SK-N-SH (cell line): Measurements from ENCODE around the gene PRMT7. TPM values are rescaled to one million over a fixed set of nuclear protein-coding genes. Genes with fewer than 3 reads are reported as not detected.

Source experiments
- CTCF ChIA-PET: fragments of 300-600, 350-600 bp; formaldehyde crosslinking; extraction: SDS; loops from one replicate; lab custom pipeline; 2021; lab: Yijun Ruan, JAX
- POLR2A ChIA-PET: fragments of 350-600 bp; sonication (Branson Sonifier 250); formaldehyde crosslinking; extraction: SDS; loops from one replicate; lab custom pipeline; 2020; ENCODE audit warnings: antibody characterized with exemption, inconsistent platforms; lab: Yijun Ruan, JAX
- DNase-seq: peaks from one replicate; pipeline ENCODE4 v3.0.0; 2012
- H2AFZ ChIP-seq: fragments of 200-600 bp; sonication (generic); 2 replicates; pipeline ENCODE4 v1.8.1; 2016; ENCODE audit warnings: antibody characterized with exemption, mild to moderate bottlenecking, low read depth
- H3F3A ChIP-seq: fragments of 200-600 bp; sonication (generic); replicated peaks from 2 replicates; pipeline ENCODE3; 2016; ENCODE audit warnings: antibody characterized with exemption, mild to moderate bottlenecking; ENCODE audit not compliant: insufficient read depth
- H3K27ac ChIP-seq, 2 experiments: fragments of 200-500 bp in 1 of 2; fragments of 200-600 bp in 1 of 2; sonication (Bioruptor generic) in 1 of 2; sonication (generic), shearing (Covaris generic) in 1 of 2; 2 replicates each; pipeline versions ENCODE4 v1.5.1 to v1.6.1; 2014 to 2016; ENCODE audit warnings: low read depth in 2 of 2, inconsistent platforms in 1 of 2, low read length in 1 of 2, mild to moderate bottlenecking in 1 of 2, mixed read lengths in 1 of 2
- H3K27me3 ChIP-seq: fragments of 200-600 bp; sonication (generic), shearing (Covaris generic); 2 replicates; pipeline ENCODE4 v1.6.1; 2016; ENCODE audit warnings: mixed run types; ENCODE audit not compliant: insufficient read depth
- H3K36me3 ChIP-seq, 2 experiments: fragments of 200-500 bp in 1 of 2; fragments of 200-600 bp in 1 of 2; sonication (Bioruptor generic) in 1 of 2; sonication (generic) in 1 of 2; replicated peaks in 1 of 2; 2 replicates each; pipeline versions ENCODE3 to v1.5.1; 2014 to 2016; ENCODE audit warnings: low read length in 1 of 2, mild to moderate bottlenecking in 1 of 2; ENCODE audit not compliant: insufficient read depth in 2 of 2, control insufficient read depth in 1 of 2
- H3K4me1 ChIP-seq, 2 experiments: fragments of 200-500 bp in 1 of 2; fragments of 200-600 bp in 1 of 2; sonication (Bioruptor generic) in 1 of 2; sonication (generic), shearing (Covaris generic) in 1 of 2; 2 replicates each; pipeline versions ENCODE4 v1.5.1 to v1.6.1; 2014 to 2016; ENCODE audit warnings: low read depth in 1 of 2, low read length in 1 of 2, mixed run types in 1 of 2; ENCODE audit not compliant: insufficient read depth in 2 of 2, control insufficient read depth in 1 of 2
- H3K4me2 ChIP-seq: fragments of 200-600 bp; sonication (generic), shearing (Covaris generic); 2 replicates; pipeline ENCODE4 v1.6.1; 2017; ENCODE audit warnings: mixed run types
- H3K4me3 ChIP-seq, 2 experiments: fragments of 200-500 bp in 1 of 2; fragments of 200-600 bp in 1 of 2; sonication (Bioruptor generic) in 1 of 2; sonication (generic), shearing (Covaris generic) in 1 of 2; 2 replicates each; pipeline versions ENCODE4 v1.5.1 to v1.8.1; 2014 to 2016; ENCODE audit warnings: low read depth in 2 of 2, inconsistent platforms in 1 of 2, low read length in 1 of 2, mild to moderate bottlenecking in 1 of 2, mixed read lengths in 1 of 2, moderate library complexity in 1 of 2
- H3K79me2 ChIP-seq: fragments of 200-600 bp; sonication (generic); 2 replicates; pipeline ENCODE4 v1.8.1; 2017; ENCODE audit warnings: mild to moderate bottlenecking; ENCODE audit not compliant: insufficient read depth
- H3K9ac ChIP-seq: fragments of 200-600 bp; sonication (generic); 2 replicates; pipeline ENCODE4 v1.6.1; 2017; ENCODE audit warnings: mixed run types
- H3K9me2 ChIP-seq: fragments of 200-600 bp; sonication (generic); 2 replicates; pipeline ENCODE4 v1.6.1; 2017; ENCODE audit warnings: mixed run types
- H3K9me3 ChIP-seq: fragments of 200-600 bp; sonication (generic); 2 replicates; pipeline ENCODE4 v1.6.1; 2017; ENCODE audit warnings: mixed run types, mild to moderate bottlenecking, moderate library complexity
- H4K20me1 ChIP-seq: fragments of 200-600 bp; sonication (generic); 2 replicates; pipeline ENCODE4 v1.6.1; 2017; ENCODE audit warnings: mild to moderate bottlenecking, mixed run types; ENCODE audit not compliant: insufficient read depth
- CHD2 ChIP-seq: fragments of 150-350 bp; IDR thresholded peaks from 2 replicates; pipeline ENCODE4 v1.6.1; 2018; ENCODE audit warnings: low read length; ENCODE audit not compliant: partially characterized antibody
- ELF1 ChIP-seq: IDR thresholded peaks from 2 replicates; pipeline ENCODE4 v1.4.0; 2012
- EZH2phosphoT487 ChIP-seq: fragments of 200-600 bp; sonication (generic); IDR thresholded peaks from 2 replicates; pipeline ENCODE4 v1.6.1; 2017; ENCODE audit warnings: low read depth, mixed run types, mild to moderate bottlenecking, antibody characterized with exemption, moderate library complexity, borderline replicate concordance
- FOSL2 ChIP-seq: IDR thresholded peaks from 2 replicates; pipeline ENCODE4 v1.4.0; 2012; ENCODE audit warnings: low read depth, mild to moderate bottlenecking, moderate library complexity, borderline replicate concordance
- JUND ChIP-seq: IDR thresholded peaks from 2 replicates; pipeline ENCODE4 v1.4.0; 2012
- NFIC ChIP-seq: IDR thresholded peaks from 2 replicates; pipeline ENCODE4 v1.4.0; 2012; ENCODE audit warnings: borderline replicate concordance
- RXRA ChIP-seq: IDR thresholded peaks from 2 replicates; pipeline ENCODE4 v1.4.0; 2012; ENCODE audit warnings: low read depth, mild to moderate bottlenecking, borderline replicate concordance
- SMC3 ChIP-seq: IDR thresholded peaks from 2 replicates; pipeline ENCODE4 v1.6.1; 2012; ENCODE audit warnings: low read depth, low read length, improper control_type of control experiment
- TCF12 ChIP-seq: IDR thresholded peaks from 2 replicates; pipeline ENCODE4 v1.4.0; 2012
- YY1 ChIP-seq: IDR thresholded peaks from 2 replicates; pipeline ENCODE4 v1.4.0; 2012; ENCODE audit warnings: low read depth, mild to moderate bottlenecking
- WGBS: methylation state at CpG from one replicate; pipeline ENCODE4 v1.1.6; 2017; ENCODE audit warnings: low lambda C conversion rate; 5-methylcytosine and 5-hydroxymethylcytosine counted together
- polyA plus RNA-seq, 3 experiments: library from polyadenylated mRNA; depleted of rRNA; stranded (reverse); fragments of >200 nt; gene quantifications; 2 replicates each; pipeline ENCODE4 v1.2.3, GENCODE V29; 2012
- TF ChIP-seq, protein P1 (sequence below): fragments of 200-600 bp; sonication (generic); IDR thresholded peaks from 2 replicates; pipeline ENCODE4 v1.6.1; 2017; ENCODE audit warnings: antibody characterized with exemption, mild to moderate bottlenecking, moderate library complexity
- TF ChIP-seq, protein P2 (sequence below): IDR thresholded peaks from 2 replicates; pipeline ENCODE4 v1.4.0; 2012; ENCODE audit warnings: low read depth, borderline replicate concordance
- TF ChIP-seq, protein P3 (sequence below): IDR thresholded peaks from 2 replicates; pipeline ENCODE4 v1.4.0; 2012; ENCODE audit warnings: low read depth
- TF ChIP-seq, protein P4 (sequence below): IDR thresholded peaks from 2 replicates; pipeline ENCODE4; 2012
- TF ChIP-seq, protein P5 (sequence below): fragments of 150-350 bp; IDR thresholded peaks from 2 replicates; pipeline ENCODE4 v1.6.1; 2016; ENCODE audit warnings: mild to moderate bottlenecking, low read depth, low read length
- TF ChIP-seq, protein P6 (sequence below): IDR thresholded peaks from 2 replicates; pipeline ENCODE4 v1.6.1; 2012; ENCODE audit warnings: mild to moderate bottlenecking, low read depth, low read length, moderate library complexity
- TF ChIP-seq, protein P7 (sequence below): IDR thresholded peaks from 2 replicates; pipeline ENCODE4 v1.4.0; 2012; ENCODE audit warnings: low read depth, borderline replicate concordance
- TF ChIP-seq, protein P8 (sequence below): fragments of 150-350 bp; IDR thresholded peaks from 2 replicates; pipeline ENCODE4 v1.6.1; 2017; ENCODE audit warnings: antibody characterized with exemption, low read length, low read depth, borderline replicate concordance

The PRMT7 gene
- polyA plus RNA-seq, 1 of the 3 experiments (the other 2 are of a cell fraction): 46.0 TPM

DNA sequence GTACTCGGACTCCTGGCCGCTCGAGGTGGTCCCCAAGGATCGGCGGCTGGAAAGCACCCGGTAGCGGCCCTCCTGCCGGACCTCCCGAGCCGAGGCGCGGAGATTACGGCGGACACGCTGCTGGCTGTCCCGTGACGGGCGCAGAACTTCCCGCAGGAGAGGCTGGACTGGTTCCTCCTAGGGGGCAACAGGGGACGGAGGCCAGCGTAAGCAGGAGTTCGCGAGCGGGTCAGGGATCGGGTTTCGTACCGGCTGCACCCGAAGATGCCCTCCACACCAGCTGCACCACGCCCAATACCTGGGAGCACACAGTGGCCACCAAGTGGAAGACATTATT is 414 bp upstream of the PRMT7 start:
- WGBS: 0% methylated on average over 4 of the region's 29 CpGs
- H3K4me2 ChIP-seq: peak overlapping the region; percentile 95
- H3K27ac ChIP-seq: peak overlapping the region; percentile 66 to 76
- no peak for TF ChIP-seq SMC3
- TF ChIP-seq FOSL2: no peak
- TF ChIP-seq, protein P1, sequence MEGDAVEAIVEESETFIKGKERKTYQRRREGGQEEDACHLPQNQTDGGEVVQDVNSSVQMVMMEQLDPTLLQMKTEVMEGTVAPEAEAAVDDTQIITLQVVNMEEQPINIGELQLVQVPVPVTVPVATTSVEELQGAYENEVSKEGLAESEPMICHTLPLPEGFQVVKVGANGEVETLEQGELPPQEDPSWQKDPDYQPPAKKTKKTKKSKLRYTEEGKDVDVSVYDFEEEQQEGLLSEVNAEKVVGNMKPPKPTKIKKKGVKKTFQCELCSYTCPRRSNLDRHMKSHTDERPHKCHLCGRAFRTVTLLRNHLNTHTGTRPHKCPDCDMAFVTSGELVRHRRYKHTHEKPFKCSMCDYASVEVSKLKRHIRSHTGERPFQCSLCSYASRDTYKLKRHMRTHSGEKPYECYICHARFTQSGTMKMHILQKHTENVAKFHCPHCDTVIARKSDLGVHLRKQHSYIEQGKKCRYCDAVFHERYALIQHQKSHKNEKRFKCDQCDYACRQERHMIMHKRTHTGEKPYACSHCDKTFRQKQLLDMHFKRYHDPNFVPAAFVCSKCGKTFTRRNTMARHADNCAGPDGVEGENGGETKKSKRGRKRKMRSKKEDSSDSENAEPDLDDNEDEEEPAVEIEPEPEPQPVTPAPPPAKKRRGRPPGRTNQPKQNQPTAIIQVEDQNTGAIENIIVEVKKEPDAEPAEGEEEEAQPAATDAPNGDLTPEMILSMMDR: no peak
- TF ChIP-seq, protein P2, sequence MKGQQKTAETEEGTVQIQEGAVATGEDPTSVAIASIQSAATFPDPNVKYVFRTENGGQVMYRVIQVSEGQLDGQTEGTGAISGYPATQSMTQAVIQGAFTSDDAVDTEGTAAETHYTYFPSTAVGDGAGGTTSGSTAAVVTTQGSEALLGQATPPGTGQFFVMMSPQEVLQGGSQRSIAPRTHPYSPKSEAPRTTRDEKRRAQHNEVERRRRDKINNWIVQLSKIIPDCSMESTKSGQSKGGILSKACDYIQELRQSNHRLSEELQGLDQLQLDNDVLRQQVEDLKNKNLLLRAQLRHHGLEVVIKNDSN: no peak
- TF ChIP-seq CHD2: no peak
- TF ChIP-seq EZH2phosphoT487: no peak
- TF ChIP-seq YY1: no peak
- TF ChIP-seq, protein P3, sequence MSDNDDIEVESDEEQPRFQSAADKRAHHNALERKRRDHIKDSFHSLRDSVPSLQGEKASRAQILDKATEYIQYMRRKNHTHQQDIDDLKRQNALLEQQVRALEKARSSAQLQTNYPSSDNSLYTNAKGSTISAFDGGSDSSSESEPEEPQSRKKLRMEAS: no peak
- no peak for TF ChIP-seq ELF1
- TF ChIP-seq TCF12: no peak
- no peak; the same call in 1 of the 2 replicates for TF ChIP-seq RXRA
- no peak for TF ChIP-seq NFIC
- TF ChIP-seq, protein P4, sequence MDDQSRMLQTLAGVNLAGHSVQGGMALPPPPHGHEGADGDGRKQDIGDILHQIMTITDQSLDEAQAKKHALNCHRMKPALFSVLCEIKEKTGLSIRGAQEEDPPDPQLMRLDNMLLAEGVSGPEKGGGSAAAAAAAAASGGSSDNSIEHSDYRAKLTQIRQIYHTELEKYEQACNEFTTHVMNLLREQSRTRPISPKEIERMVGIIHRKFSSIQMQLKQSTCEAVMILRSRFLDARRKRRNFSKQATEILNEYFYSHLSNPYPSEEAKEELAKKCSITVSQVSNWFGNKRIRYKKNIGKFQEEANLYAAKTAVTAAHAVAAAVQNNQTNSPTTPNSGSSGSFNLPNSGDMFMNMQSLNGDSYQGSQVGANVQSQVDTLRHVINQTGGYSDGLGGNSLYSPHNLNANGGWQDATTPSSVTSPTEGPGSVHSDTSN: no peak
- TF ChIP-seq, protein P5, sequence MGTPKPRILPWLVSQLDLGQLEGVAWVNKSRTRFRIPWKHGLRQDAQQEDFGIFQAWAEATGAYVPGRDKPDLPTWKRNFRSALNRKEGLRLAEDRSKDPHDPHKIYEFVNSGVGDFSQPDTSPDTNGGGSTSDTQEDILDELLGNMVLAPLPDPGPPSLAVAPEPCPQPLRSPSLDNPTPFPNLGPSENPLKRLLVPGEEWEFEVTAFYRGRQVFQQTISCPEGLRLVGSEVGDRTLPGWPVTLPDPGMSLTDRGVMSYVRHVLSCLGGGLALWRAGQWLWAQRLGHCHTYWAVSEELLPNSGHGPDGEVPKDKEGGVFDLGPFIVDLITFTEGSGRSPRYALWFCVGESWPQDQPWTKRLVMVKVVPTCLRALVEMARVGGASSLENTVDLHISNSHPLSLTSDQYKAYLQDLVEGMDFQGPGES: no peak
- TF ChIP-seq, protein P6, sequence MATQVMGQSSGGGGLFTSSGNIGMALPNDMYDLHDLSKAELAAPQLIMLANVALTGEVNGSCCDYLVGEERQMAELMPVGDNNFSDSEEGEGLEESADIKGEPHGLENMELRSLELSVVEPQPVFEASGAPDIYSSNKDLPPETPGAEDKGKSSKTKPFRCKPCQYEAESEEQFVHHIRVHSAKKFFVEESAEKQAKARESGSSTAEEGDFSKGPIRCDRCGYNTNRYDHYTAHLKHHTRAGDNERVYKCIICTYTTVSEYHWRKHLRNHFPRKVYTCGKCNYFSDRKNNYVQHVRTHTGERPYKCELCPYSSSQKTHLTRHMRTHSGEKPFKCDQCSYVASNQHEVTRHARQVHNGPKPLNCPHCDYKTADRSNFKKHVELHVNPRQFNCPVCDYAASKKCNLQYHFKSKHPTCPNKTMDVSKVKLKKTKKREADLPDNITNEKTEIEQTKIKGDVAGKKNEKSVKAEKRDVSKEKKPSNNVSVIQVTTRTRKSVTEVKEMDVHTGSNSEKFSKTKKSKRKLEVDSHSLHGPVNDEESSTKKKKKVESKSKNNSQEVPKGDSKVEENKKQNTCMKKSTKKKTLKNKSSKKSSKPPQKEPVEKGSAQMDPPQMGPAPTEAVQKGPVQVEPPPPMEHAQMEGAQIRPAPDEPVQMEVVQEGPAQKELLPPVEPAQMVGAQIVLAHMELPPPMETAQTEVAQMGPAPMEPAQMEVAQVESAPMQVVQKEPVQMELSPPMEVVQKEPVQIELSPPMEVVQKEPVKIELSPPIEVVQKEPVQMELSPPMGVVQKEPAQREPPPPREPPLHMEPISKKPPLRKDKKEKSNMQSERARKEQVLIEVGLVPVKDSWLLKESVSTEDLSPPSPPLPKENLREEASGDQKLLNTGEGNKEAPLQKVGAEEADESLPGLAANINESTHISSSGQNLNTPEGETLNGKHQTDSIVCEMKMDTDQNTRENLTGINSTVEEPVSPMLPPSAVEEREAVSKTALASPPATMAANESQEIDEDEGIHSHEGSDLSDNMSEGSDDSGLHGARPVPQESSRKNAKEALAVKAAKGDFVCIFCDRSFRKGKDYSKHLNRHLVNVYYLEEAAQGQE: no peak
- TF ChIP-seq, protein P7, sequence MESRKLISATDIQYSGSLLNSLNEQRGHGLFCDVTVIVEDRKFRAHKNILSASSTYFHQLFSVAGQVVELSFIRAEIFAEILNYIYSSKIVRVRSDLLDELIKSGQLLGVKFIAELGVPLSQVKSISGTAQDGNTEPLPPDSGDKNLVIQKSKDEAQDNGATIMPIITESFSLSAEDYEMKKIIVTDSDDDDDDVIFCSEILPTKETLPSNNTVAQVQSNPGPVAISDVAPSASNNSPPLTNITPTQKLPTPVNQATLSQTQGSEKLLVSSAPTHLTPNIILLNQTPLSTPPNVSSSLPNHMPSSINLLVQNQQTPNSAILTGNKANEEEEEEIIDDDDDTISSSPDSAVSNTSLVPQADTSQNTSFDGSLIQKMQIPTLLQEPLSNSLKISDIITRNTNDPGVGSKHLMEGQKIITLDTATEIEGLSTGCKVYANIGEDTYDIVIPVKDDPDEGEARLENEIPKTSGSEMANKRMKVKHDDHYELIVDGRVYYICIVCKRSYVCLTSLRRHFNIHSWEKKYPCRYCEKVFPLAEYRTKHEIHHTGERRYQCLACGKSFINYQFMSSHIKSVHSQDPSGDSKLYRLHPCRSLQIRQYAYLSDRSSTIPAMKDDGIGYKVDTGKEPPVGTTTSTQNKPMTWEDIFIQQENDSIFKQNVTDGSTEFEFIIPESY: no peak
- TF ChIP-seq, protein P8, sequence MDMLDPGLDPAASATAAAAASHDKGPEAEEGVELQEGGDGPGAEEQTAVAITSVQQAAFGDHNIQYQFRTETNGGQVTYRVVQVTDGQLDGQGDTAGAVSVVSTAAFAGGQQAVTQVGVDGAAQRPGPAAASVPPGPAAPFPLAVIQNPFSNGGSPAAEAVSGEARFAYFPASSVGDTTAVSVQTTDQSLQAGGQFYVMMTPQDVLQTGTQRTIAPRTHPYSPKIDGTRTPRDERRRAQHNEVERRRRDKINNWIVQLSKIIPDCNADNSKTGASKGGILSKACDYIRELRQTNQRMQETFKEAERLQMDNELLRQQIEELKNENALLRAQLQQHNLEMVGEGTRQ: no peak
- TF ChIP-seq JUND: no peak
- ChIA-PET POLR2A (interaction anchor here (1.0 to 2.1 kb wide), 6 partner anchors 11 to 225 kb away, joined by 4 to 16 read pairs (median 6); partner anchors contain the start of genes NFATC3, SLC7A6 and SMPD3), CTCF (interaction anchor here (0.6 to 2.6 kb wide), 8 partner anchors 10 to 1193 kb away, joined by 3 to 24 read pairs (median 5); partner anchors contain the start of gene SLC7A6)
- peak overlapping the region; percentile 83 to 87 for H3K4me3 ChIP-seq
- H3K9me3 ChIP-seq: no peaks in the 10 kb centered on the region
- H3F3A ChIP-seq: no peaks in the 10 kb centered on the region
- H3K4me1 ChIP-seq: peaks cover 10 to 14% of the 10 kb centered on the region in 2 experiments; a peak in 2 of 4 replicates
- no peak for DNase-seq
- peak overlapping the region; percentile 75 for H2AFZ ChIP-seq
- peaks cover 10 to 35% of the 10 kb centered on the region in 2 experiments for H3K36me3 ChIP-seq
- peaks cover 86% of the 10 kb centered on the region for H3K79me2 ChIP-seq
- H3K9ac ChIP-seq: peak overlapping the region; percentile 79
- no peaks in the 10 kb centered on the region for H4K20me1 ChIP-seq
- H3K27me3 ChIP-seq: no peaks in the 10 kb centered on the region
- no peaks in the 10 kb centered on the region for H3K9me2 ChIP-seq
